NCI-H1048 (cell line): ENCODE results near the gene PARD3.

Experiments
- DNase-seq: peaks from one replicate; lab custom pipeline; 2025; lab: John Stamatoyannopoulos, UW

The PARD3 gene

GRCh38 chr10:34824870-34825269 is 9.8 kb upstream of the PARD3 start:
- no peak for DNase-seq

GRCh38 chr10:34821587-34822585 is 6.8 kb upstream of the PARD3 start:
- no peak for DNase-seq

GRCh38 chr10:34817586-34817985 is 2.5 kb upstream of the PARD3 start:
- no peak for DNase-seq

GRCh38 chr10:34817054-34817453 is 2.0 kb upstream of the PARD3 start:
- no peak for DNase-seq

- DNase-seq, result no peak
Observed at GRCh38 chr10:34816501-34817002, 1.5 kb upstream of the PARD3 start.

GRCh38 chr10:34816085-34816496 is 995 bp upstream of the PARD3 start:
- no peak for DNase-seq

GRCh38 chr10:34814913-34815184 is 247 bp downstream of the PARD3 start:
- no peak for DNase-seq

GRCh38 chr10:34814223-34814912 is 728 bp downstream of the PARD3 start:
- DNase-seq, result no peak

- no peak for DNase-seq
Observed at GRCh38 chr10:34813626-34814222, 1.4 kb downstream of the PARD3 start.

- no peak for DNase-seq
Observed at GRCh38 chr10:34812771-34813170, 2.3 kb downstream of the PARD3 start.

- DNase-seq, result no peak
Observed at GRCh38 chr10:34811968-34812514, 3.1 kb downstream of the PARD3 start.

- DNase-seq, result no peak
Observed at GRCh38 chr10:34811126-34811967, 3.7 kb downstream of the PARD3 start.

GRCh38 chr10:34809796-34810195 is 5.3 kb downstream of the PARD3 start:
- no peak for DNase-seq

GRCh38 chr10:34808801-34809745 is 6.0 kb downstream of the PARD3 start:
- no peak for DNase-seq

GRCh38 chr10:34808336-34808735 is 6.8 kb downstream of the PARD3 start:
- DNase-seq, result no peak

GRCh38 chr10:34804306-34804705 is 10.8 kb downstream of the PARD3 start:
- DNase-seq, result no peak

GRCh38 chr10:34802692-34803091 is 12.4 kb downstream of the PARD3 start:
- no peak for DNase-seq

GRCh38 chr10:34801097-34801733 is 13.9 kb downstream of the PARD3 start:
- DNase-seq, result no peak

- DNase-seq, result no peak
Observed at GRCh38 chr10:34800624-34801023, 14.5 kb downstream of the PARD3 start.

GRCh38 chr10:34798654-34799053 is 16.4 kb downstream of the PARD3 start:
- no peak for DNase-seq
